ENCODE data around the gene ATOH8. TPM values are rescaled to one million over a fixed set of nuclear protein-coding genes. Genes with fewer than 3 reads are reported as not detected.
"Not testable (repeated sequence)": the region's sequence is repeated elsewhere in the genome, so short reads cannot be mapped to it uniquely, and the experiment has no call there.

ATOH8 gene
- total RNA-seq, 2 donors from 2014 or later = 78.4 to 207 TPM

DNA sequence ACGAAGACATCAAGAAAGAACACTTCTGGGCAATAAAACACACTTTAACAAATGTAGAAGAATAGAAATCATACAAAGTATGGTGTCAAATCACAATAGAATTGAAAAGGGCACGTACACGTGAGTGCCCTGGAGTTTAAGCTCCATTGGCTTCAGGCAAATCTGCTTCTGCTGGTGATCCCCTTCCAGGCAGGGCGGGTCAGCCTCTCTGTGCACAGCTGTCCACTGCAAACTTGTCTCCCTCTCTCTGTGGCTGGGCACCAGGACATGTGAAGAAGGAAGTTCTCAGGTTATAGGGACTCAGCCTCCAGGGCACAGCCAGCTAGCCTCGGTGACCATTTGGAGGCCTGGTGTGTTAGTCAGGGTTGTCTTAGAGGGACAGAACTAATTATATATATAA lies 69.0 kb downstream of the ATOH8 start:
- TF ChIP-seq, protein P1, sequence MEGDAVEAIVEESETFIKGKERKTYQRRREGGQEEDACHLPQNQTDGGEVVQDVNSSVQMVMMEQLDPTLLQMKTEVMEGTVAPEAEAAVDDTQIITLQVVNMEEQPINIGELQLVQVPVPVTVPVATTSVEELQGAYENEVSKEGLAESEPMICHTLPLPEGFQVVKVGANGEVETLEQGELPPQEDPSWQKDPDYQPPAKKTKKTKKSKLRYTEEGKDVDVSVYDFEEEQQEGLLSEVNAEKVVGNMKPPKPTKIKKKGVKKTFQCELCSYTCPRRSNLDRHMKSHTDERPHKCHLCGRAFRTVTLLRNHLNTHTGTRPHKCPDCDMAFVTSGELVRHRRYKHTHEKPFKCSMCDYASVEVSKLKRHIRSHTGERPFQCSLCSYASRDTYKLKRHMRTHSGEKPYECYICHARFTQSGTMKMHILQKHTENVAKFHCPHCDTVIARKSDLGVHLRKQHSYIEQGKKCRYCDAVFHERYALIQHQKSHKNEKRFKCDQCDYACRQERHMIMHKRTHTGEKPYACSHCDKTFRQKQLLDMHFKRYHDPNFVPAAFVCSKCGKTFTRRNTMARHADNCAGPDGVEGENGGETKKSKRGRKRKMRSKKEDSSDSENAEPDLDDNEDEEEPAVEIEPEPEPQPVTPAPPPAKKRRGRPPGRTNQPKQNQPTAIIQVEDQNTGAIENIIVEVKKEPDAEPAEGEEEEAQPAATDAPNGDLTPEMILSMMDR (IDR thresholded peaks at IDR 0.05) = no peak
- no peak overlapping the region for H3K27ac ChIP-seq
- no peaks in the 10 kb centered on the region for H3K27me3 ChIP-seq (replicated peaks; ENCODE audit: insufficient read depth)
- ATAC-seq (ENCODE audit: insufficient number of reproducible peaks, low FRiP score, low read depth) = no peak
- no peaks in the 10 kb centered on the region for H3K9me3 ChIP-seq
- no peaks in the 10 kb centered on the region for H3K36me3 ChIP-seq
- no peak for DNase-seq (ENCODE audit: low spot score)
- peaks cover 2 to 4% of the 10 kb centered on the region in 2 donors for H3K4me1 ChIP-seq (ENCODE audit: control insufficient read depth in 1 of 2, low read depth in 2 of 2)
- no peak overlapping the region for H3K4me3 ChIP-seq

DNA sequence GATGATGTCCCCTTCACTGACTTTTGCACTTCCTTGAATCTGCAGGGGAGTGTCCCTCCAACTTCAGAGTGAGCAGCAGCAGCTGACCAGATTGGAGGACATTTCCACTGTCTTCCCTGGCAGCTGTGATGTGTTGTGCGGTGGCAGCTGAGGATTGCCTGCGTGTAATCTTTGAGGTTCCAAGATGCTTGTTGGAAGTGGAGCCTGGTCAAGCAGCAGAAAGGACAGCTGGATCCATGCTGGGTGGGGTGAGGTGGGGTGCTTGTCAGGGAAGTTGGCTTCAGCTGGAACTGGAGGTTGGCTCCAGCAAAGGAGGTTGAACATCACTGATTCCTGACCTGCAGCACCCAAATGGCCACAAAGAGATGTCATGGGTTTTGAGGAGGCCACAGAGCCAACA lies 70.2 kb downstream of the ATOH8 start:
- Histone ChIP-seq H3K4me1 (ENCODE audit: control insufficient read depth in 1 of 2, low read depth in 2 of 2) (peaks cover 3 to 6% of the 10 kb centered on the region in 2 donors), H3K36me3 (no peaks in the 10 kb centered on the region), H3K27me3 (replicated peaks; ENCODE audit: insufficient read depth) (no peaks in the 10 kb centered on the region), H3K9me3 (no peaks in the 10 kb centered on the region), H3K27ac (no peak overlapping the region), H3K4me3 (no peak overlapping the region)
- no peak for ATAC-seq (ENCODE audit: insufficient number of reproducible peaks, low FRiP score, low read depth)
- DNase-seq (ENCODE audit: low spot score) = no peak
- TF ChIP-seq, protein P1 (IDR thresholded peaks at IDR 0.05) = no peak

DNA sequence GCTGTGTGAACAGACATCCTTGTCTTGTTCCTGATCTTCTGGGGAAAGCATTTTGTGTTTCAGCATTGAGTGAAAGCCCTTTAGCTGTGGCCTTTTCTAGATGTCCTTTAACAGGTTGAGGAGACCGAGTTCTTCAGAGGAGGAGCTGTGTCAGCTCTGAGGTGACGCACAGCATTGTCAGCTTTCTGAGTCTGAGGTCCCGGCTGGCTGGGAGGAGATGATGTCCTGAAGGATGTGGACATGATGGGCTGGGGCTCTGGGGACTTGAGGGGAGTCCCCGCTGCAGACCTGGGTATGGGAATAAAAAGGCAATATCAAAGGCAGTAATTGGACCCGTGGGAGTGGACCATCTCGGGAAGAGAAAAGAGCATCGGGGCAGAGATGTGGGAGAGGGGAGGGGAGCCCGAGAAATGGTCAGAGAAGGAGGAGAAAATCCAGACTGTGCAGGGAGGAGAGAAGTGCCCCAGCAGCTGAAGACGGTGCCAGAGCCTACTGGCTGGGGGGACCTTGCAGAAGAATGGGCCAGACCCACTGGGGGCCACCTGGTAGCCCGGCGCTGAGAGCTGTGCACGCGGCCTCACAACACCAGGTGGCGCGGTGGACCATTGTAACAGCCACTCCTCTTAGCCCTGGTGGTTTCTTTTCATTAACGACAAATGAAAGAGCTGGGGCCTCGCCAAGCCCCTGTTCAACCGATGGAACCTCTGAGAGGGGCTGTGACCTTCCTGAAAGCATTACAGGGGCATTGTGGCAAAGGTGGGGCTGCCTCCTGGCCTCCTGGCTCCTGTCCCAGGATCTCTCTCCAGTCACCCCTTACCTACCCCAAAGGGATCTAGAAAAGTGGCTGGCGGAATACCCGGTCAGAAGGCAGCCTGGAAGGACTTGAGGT lies 73.4 kb downstream of the ATOH8 start:
- peak overlapping the region; percentile 40 for H3K4me3 ChIP-seq
- no peak overlapping the region for H3K27ac ChIP-seq
- TF ChIP-seq, protein P1 (IDR thresholded peaks at IDR 0.05) = peak; percentile 93
- no peaks in the 10 kb centered on the region for H3K36me3 ChIP-seq
- DNase-seq (ENCODE audit: low spot score) = peak; percentile 32
- H3K9me3 ChIP-seq = no peaks in the 10 kb centered on the region
- no peaks in the 10 kb centered on the region for H3K27me3 ChIP-seq (replicated peaks; ENCODE audit: insufficient read depth)
- ATAC-seq (ENCODE audit: insufficient number of reproducible peaks, low FRiP score, low read depth) = no peak
- H3K4me1 ChIP-seq (ENCODE audit: control insufficient read depth in 1 of 2, low read depth in 2 of 2) = peaks cover 3 to 6% of the 10 kb centered on the region in 2 donors

DNA sequence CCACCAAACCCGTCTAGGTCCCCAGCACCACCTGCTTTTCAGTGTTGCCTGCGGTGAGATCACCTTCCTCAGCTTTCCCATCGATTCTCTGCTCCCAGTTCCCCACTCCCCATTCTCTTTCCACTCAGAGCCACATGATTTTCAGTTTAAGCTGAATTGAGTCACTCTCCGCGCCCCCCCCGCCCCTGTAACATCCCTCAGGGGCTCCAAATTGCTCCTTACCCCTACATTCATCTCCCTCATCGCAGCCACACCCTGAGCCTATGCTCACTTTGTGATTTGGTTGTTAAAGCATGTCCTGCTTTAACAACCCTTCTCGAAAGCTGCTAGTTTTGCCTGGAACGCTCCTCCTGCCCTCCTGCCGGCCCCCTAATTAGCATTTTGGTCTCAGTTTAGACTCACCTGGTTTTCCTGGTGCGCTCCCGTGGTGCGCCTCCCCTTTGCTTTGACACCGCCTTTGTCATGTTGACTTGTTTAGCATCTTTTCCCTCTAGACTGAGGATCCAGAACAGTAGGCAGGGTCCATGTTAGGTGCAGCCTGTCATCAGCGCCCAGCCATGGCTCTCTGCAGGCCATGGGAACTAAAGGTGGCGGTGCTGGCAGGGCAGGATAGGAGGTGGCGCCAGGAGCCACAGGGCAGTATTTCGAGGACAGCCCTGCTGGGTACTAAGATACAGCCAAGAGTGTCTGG lies 74.2 kb downstream of the ATOH8 start:
- Histone ChIP-seq H3K27me3 (replicated peaks; ENCODE audit: insufficient read depth) (no peaks in the 10 kb centered on the region), H3K9me3 (no peaks in the 10 kb centered on the region), H3K27ac (no peak overlapping the region), H3K4me1 (ENCODE audit: control insufficient read depth in 1 of 2, low read depth in 2 of 2) (peaks cover 3 to 6% of the 10 kb centered on the region in 2 donors), H3K4me3 (peak overlapping the region; percentile 40), H3K36me3 (no peaks in the 10 kb centered on the region)
- ATAC-seq (ENCODE audit: insufficient number of reproducible peaks, low FRiP score, low read depth) (no peak), DNase-seq (ENCODE audit: low spot score) (no peak)
- TF ChIP-seq, protein P1 (IDR thresholded peaks at IDR 0.05) = no peak

DNA sequence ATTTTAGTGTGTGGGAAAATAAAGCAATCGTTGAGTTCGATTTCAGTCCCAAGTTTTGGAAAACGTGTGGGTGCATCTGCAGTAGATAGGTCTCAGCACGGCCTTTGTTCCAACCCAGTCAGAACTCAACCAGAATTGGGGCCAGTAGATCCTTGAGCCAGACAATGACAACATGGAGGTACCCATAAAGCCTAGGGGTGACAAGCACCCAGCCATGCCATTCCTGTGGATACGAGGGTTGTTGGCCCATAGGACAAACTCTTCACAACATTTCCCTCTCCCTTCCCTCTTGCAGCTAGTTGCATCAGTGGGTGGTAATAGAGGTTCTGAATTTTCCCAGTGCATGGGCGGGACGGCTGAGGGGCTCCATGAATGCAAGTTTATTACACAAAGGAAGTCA lies 74.9 kb downstream of the ATOH8 start:
- Histone ChIP-seq H3K4me1 (ENCODE audit: control insufficient read depth in 1 of 2, low read depth in 2 of 2) (peaks cover 3 to 6% of the 10 kb centered on the region in 2 donors), H3K4me3 (no peak overlapping the region), H3K27ac (no peak overlapping the region), H3K27me3 (replicated peaks; ENCODE audit: insufficient read depth) (no peaks in the 10 kb centered on the region), H3K36me3 (no peaks in the 10 kb centered on the region), H3K9me3 (no peaks in the 10 kb centered on the region)
- TF ChIP-seq, protein P1 (IDR thresholded peaks at IDR 0.05) = no peak
- ATAC-seq (ENCODE audit: insufficient number of reproducible peaks, low FRiP score, low read depth) = no peak
- DNase-seq (ENCODE audit: low spot score) = no peak

DNA sequence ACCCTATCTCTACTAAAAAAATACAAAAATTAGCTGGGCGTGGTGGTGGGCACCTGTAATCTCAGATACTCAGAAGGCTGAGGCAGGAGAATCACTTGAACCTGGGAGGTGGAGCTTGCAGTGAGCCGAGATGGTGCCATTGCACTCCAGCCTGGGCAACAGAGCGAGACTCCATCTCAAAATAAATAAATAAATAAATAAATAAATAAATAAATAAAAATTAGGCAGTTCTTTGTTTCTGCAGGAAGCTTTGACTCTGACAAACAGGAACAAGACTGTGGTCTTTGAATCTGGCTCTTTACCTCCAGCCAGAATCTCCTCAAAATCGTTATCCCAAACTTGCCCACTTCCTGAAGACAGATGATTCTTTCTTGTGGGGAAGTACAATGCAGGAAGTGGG lies 75.6 kb downstream of the ATOH8 start:
- H3K9me3 ChIP-seq; H3K36me3 ChIP-seq; H3K4me1 ChIP-seq (ENCODE audit: control insufficient read depth in 1 of 2, low read depth in 2 of 2); H3K27ac ChIP-seq; ATAC-seq (ENCODE audit: insufficient number of reproducible peaks, low FRiP score, low read depth); H3K4me3 ChIP-seq; DNase-seq (ENCODE audit: low spot score); H3K27me3 ChIP-seq (replicated peaks; ENCODE audit: insufficient read depth): not testable (repeated sequence)
